HG03442 (cell line): Measurements from ENCODE around the gene PPP1R27.

ENCODE experiments used
- ATAC-seq: cut with Tn5 transposase; IDR thresholded peaks from one replicate; pipeline ENCODE4 v1.9.1; 2021; ENCODE audit warnings: mild to moderate bottlenecking, moderate library complexity; ENCODE audit not compliant: unreplicated experiment

The PPP1R27 gene

DNA sequence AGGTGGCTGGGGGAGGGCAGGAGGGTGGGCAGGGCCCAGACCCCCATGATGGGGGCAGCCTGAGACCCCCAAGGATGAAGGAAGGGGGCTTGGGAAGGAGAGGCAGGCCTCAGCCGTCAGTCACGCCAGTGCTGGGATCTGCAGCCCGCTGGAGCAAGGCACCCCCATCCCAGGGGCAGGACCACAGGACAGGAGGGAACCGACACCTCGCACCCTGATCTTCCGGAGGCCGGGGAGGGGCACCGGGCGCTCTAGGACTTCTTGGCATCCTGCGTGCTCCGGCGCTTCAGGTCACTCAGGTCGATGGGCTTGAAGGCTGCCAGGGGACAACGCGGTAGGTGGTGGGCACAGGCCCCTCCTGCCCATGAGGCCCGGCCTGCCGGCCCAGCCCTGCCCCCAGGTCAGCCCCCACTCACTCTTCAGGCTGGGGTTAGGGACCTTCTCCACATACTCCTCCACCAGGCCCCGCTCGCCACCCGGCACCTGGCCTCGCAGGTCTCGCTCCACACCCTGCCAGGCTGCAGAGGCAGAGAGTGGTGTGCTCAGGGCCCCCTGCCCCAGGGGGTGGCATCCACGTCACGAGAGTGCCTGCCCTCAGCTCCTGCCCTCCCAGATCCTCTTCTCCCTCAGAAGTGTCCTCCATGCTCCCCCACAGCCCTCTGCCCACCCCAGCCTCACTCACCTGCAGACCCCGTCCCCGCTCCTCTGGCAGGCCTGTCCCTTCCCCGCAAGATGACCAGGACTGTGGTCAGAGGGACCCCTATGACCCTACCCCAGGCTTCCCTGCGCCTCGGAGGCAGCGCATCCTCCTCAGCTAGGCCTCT is 11.6 kb downstream of the PPP1R27 start:
- no peak for ATAC-seq

DNA sequence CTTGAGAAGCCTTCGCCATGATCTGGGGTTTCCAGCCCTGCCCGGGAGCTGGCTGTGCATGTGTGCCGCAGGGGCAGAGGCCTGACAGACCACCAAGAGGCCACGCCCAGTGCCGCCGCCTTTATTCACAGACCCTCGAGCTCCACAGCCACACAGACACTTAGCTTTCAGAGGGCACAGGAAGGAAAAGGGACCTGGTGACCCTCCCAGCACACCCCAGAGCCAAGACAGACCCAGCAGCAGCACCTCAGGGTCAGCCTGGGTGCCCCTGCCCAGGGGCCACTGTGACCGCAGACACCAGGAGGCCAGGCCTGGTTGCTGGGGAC is 12.6 kb downstream of the PPP1R27 start:
- ATAC-seq: no peak

DNA sequence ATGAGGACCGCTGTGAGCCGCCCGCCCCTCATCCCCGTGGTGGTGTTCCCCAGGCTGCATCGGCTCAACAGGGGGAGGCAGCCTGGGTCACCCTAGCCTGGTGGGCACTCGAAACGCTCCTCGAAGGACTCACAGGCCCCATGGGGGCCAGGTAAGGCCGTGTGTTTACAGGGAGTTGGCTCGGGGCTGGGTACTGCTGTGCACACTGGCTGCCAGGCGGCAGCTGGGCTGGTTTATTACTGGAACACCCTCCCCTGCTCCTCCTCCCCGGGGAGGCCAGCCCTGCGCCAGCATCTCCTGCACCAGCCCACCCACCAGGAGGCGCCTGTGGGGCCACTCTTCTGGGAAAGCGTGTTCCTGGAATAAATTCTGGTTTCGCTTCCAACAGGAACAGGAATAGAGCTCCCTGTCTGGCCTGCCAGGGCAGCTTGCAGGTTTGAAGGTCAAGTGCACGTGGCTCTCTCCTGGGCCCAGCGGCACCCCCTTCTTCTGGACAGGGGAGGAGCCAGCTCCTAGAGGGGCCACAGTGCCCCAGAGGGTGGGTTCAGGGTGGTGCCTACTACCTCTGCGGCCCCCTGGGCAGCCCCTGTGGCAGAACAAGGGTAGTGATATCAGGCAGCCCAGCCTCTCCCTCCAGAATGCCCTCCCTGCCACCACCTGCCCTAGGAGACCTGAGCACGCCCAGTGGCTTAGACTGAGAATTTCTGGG is 13.1 kb downstream of the PPP1R27 start:
- ATAC-seq: no peak

DNA sequence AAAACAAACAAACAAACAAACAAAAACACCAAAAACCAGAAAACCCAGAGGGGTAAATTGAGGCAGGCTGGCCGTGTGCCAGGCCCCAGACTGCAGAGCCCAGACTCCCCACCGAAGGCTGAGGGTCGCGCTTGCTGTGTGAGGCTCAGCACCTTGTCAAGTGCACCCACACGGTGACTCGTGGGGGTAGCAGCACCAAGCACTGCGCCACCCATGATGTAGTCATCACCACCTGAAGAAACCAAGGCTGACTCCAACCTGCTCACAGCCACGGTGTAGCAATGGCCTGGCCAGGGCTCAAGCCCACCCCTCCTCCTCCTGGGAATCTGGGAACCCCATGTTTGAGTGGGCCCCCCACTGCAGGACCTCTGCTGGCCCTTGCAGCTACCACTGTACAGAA is 13.7 kb downstream of the PPP1R27 start:
- ATAC-seq: no peak

DNA sequence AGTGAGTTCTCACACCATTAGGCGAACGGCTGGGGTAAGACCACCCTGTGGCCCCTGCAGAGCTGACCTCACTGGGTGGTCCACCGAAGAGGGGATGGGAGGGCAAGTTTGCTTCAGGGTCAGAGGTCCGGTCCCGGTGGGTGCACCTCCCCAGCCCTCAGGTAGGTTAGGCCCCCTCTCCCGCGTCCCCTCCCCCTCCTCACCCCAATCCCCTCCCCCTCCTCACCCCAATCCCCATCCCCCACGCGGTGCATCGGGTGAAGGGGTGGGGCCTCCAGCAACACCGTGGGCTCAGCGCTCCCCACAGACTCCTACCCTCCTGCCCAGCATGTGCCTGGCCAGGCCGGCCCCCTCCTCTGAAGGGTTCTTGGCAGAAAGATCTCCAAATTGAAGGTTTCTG is 15.1 kb downstream of the PPP1R27 start:
- no peak for ATAC-seq

DNA sequence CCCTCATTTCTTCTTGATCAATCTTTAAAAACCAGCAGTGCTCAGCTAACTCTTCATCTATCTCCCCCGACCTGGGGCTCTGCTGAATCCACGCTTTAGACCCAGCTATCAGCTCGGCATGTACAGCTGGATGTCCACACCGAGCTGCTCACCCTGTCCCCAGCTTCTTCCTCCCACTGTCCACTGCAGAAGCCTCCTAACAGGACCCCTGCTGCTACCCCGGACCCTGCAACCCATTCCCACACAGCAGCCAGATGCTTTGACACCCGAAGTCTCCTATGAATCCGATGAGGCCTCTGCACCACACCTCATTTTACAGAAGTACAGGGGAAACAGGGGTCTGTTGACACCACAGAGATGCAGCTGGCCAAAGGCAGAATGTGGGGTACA is 17.1 kb downstream of the PPP1R27 start:
- no peak for ATAC-seq

DNA sequence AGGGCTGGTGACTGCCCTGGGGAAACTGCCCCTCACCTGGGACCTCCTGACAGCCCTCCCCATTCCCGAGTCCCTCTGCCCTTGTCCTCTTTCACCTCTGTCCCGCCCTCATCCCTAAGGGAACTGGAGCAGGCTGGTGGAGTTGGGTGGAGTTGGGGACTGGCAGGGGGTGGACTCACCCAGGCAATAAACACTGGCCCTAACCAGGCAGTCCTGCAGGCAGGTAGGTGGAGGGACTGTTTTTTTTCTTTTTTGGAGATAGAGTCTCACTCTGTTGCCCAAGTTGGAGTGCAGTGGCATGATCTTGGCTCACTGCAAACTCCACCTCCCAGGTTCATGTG is 19.2 kb downstream of the PPP1R27 start:
- ATAC-seq: no peak

DNA sequence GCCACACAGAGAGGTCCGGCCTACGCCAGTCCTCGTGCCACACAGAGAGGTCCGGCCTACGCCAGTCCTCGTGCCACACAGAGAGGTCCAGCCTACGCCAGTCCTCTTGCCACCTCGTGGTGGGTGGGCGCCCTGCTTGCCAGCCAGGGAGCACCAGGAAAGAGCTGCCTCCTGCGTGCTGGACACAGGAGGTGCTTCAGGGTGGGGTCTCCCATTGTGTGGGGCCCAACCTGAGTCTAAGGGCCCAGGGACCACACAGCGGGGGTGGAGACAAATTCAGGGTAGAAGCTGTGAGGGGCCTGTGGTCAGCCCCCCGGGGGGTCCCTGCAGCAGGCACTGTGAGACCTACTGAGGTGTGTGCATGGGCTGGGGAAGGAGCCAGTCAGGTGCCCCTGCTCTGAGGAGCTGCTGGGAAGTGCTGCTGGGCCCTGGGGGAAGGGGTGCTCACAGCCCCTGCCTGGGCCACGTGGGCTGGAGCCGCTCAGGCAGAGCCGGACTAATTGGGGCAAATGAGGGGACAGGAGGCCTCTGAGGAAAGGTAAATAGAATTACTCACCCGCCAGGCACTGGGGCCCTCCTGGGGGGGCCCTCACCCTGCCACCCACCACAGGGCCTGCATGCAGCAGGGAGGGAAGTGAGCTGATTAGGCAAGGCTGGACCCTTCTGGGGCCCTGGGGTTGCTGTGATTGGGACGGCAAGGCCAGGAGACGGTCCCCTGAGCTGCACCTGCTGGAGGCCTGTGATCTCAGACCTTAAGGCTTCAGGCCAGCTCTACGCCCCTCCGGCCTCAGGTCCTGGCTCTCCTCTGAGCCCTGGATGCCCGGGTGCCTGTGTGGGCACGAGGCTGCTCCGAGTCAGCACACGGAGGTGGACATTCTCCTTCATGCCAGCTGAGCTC is 19.9 kb downstream of the PPP1R27 start:
- ATAC-seq: no peak

DNA sequence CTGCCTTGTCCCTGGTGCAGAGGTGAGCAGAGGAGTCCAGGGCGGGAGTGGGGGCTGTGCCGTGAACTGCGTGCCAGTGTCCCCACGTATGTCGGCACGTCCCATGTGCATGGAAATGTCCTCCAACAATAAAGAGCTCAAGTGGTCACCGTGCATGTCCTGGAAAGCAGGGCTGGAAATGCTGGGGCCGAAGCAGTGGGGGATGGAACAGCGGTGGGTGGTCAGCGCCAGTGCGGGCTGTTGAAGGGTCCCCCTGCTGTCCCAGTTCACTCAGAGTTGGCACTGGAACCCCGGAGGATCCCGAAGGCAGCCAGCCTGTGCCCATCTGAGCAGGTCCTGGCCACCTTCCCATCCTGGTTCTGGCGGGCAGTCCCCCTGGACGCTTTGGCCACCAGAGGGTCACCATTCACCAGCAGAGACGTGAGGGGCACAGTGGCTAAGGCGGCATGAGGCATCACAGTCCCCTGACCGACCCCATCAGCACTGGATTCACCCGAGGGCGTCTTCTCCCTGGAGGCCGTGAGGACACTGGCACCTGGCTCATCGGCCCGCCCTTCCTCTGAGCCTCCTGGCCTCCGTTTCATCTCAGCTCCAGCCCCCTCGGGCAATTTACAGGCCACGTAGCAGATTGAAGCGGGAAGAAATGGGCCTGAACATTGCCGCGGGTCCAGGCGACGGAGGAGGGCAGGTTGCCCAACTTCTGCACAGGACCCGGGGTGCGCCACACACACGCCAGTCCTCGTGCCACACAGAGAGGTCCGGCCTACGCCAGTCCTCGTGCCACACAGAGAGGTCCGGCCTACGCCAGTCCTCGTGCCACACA is 20.8 kb downstream of the PPP1R27 start:
- ATAC-seq: no peak

DNA sequence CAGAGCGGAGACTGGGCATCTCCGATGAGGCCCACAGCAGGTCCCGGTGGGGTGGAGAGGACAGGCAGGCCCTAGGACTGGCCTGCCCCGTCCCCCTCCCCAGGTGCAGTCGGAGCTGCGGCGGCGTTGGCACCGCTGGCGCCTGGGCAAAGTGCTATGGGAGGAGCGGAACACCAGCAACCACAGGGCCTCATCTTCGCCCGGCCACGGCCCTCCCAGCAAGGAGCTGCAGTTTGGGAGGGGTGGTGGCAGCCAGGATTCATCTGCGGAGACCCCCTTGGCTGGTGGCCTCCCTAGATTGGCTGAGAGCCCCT is 21.5 kb downstream of the PPP1R27 start:
- ATAC-seq: no peak

DNA sequence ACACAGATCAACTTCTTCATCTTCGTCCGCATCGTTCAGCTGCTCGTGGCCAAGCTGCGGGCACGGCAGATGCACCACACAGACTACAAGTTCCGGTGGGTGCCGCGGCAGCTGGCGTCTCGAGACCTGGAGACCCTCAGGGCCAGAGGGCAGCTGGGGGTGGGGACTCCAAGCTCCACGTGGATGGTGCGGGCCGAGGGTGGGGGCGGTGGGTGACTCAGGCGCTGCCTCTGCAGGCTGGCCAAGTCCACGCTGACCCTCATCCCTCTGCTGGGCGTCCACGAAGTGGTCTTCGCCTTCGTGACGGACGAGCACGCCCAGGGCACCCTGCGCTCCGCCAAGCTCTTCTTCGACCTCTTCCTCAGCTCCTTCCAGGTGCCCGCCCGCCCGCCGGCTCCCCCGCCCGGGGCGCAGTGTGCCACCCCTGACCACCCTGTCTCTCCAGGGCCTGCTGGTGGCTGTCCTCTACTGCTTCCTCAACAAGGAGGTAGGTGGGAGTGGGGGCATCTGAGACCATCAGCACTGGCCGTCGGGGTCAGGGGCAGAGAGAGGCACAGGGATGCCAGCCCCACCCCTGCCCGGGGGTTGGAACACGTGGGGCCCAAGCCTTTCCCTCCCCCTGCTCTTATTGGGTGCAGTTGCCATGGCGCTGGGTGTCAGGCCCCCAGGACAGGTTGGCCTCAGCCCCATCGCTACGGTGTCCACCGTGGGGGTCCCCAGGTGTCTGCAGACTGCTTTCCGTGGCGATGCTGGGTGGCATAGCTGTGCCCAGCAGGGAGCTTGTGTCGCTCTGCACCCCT is 22.1 kb downstream of the PPP1R27 start:
- ATAC-seq: no peak

DNA sequence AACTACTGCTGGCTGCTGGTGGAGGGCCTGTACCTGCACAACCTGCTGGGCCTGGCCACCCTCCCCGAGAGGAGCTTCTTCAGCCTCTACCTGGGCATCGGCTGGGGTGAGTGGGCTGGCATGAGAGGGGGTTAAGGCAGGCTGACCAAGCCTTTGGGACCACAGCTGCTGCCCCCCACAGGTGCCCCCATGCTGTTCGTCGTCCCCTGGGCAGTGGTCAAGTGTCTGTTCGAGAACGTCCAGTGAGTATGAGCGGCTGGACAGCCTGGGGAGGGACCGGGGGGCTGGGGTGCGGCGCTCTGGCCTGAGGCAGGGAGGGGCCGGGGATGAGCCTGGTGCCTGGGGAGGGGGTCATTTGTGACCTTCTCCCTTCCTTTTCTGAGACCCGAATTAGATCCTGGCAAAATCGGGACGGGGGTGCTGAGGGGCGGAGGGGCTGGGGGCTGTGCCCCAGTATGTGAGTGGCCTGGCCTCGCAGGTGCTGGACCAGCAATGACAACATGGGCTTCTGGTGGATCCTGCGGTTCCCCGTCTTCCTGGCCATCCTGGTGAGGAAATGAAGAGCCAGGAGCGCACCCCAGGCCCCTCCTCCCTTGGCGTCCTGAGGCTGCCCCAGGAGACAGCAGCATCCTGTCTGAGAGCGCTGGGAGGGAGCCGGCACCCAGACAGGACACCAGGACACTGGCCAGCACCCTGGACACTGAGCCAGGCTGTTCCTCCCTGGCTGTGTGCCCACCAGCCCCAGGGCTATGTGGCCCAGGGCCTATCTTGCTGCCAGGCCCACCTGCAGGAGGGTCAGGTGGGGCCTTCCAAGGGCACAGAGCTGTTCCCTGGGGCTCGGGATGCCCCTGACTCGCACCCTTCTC is 22.9 kb downstream of the PPP1R27 start:
- ATAC-seq: no peak

DNA sequence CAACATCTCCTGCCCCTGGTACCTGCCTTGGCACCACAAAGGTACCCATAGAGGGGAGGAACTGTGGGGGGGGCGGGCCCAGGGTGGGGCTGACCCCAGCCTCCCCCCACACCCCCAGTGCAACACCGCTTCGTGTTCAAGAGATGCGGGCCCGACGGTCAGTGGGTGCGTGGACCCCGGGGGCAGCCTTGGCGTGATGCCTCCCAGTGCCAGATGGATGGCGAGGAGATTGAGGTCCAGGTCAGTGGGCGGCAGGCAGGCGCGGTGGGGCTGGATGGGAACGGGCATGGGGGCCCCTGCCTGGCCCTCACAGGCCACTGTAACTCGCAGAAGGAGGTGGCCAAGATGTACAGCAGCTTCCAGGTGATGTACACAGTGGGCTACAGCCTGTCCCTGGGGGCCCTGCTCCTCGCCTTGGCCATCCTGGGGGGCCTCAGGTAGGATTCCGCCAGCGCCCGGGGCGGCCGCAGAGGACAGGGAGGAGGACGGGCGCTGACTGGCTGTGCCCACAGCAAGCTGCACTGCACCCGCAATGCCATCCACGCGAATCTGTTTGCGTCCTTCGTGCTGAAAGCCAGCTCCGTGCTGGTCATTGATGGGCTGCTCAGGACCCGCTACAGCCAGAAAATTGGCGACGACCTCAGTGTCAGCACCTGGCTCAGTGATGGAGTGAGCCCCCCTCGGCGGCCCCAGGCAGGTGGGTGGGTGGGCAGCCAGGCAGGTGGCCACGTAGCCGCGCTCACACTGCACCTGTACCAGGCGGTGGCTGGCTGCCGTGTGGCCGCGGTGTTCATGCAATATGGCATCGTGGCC is 23.8 kb downstream of the PPP1R27 start:
- no peak for ATAC-seq

DNA sequence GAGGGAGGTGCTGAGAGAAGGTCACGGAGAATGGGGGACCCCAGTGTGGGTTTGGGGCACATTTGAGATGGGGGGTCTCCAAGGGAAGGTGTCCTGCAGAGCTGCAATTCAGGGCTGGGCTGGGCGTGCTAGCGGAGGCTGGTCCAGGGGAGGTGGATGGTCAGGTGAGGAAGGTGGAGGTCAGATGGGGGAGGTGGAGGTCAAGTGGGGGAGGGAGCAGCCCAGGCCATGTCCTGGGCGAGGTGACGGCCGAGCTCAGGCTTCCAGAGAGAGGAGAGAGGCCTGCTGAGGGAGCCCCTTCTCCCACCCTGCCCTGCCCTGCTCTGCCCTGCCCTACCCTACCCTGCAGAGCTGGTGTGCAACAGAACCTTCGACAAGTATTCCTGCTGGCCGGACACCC is 24.4 kb downstream of the PPP1R27 start:
- no peak for ATAC-seq

DNA sequence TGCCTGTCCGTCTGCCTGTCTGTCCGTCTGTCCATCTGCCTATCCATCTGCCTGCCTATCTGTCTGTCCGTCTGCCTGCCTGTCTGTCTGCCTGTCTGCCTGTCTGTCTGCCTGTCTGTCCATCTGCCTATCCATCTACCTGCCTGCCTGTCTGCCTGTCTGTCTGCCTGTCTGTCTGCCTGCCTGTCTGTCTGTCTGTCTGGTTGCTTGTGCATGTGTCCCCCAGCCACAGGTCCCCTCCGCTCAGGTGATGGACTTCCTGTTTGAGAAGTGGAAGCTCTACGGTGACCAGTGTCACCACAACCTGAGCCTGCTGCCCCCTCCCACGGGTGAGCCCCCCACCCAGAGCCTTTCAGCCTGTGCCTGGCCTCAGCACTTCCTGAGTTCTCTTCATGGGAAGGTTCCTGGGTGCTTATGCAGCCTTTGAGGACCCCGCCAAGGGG is 25.3 kb downstream of the PPP1R27 start:
- ATAC-seq: no peak

DNA sequence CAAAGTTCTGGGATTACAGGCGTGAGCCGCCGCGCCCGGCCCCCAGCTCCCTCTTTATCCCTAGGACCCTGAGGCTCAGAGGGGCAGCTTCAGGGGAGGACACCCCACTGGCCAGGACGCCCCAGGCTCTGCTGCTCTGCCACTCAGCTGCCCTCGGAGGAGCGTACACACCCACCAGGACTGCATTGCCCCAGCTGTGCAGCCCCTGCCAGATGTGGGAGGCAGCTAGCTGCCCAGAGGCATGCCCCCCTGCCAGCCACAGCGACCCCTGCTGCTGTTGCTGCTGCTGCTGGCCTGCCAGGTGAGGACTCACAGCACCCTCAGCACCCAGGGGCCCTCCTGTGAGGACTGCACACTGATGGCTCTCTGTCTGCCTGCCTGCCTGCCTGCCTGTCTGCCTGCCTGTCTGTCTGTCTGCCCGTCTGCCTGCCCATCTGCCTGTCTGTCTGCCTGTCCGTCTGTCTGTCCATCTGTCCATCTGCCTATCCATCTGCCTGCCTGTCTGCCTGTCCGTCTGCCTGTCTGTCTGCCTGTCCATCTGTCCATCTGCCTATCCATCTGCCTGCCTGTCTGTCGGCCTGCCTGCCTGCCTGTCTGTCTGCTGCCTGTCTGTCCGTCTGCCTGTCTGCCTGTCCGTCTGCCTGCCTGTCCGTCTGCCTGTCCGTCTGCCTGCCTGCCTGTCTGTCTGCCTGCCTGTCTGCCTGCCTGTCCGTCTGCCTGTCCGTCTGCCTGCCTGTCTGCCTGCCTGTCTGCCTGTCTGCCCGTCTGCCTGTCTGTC is 25.9 kb downstream of the PPP1R27 start:
- no peak for ATAC-seq

DNA sequence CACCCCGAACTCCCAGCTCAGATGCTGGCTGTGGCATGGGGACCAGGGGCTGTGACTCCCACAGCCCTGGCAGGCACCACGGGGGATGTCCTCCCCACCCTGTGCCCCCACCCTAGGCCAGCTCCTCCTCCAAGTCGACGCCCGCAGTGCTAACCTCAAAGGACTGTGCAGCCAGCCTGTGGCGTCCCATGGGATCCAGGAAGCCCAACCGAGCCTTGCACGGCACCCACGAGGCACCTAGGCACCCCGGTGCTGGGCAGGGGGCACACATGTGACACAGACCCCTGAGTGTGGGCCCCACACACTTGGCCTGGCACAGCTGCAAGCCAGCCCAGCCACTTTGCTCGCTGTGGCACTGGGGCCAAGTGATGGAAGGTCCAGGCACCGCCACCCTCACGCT is 27.0 kb downstream of the PPP1R27 start:
- no peak for ATAC-seq
